ENCODE measurements around the gene ANKRD9.
A peak's percentile ranks its signal among the peaks of the same experiment; 100 is the strongest.

ANKRD9 gene

GRCh38 chr14:102498678-102499265 is 10.8 kb downstream of the ANKRD9 start:
- TF ChIP-seq CEBPB (IDR thresholded peaks at IDR 0.05) (no peak), CREB1 (IDR thresholded peaks at IDR 0.05; ENCODE audit: low read depth) (no peak), MAX (IDR thresholded peaks at IDR 0.05) (no peak), ZBTB7A (IDR thresholded peaks at IDR 0.05; ENCODE audit: low read depth) (no peak), TEAD4 (IDR thresholded peaks at IDR 0.05) (no peak), FOXM1 (IDR thresholded peaks at IDR 0.05; ENCODE audit: borderline replicate concordance, low read depth) (no peak), NFIC (IDR thresholded peaks at IDR 0.05) (no peak), EP300 (IDR thresholded peaks at IDR 0.05; ENCODE audit: borderline replicate concordance) (no peak), REST (IDR thresholded peaks at IDR 0.05; ENCODE audit: low read depth) (no peak), TCF12 (IDR thresholded peaks at IDR 0.05; ENCODE audit: low read depth) (no peak), YY1 (IDR thresholded peaks at IDR 0.05; ENCODE audit: low read depth) (no peak), EGR1 (IDR thresholded peaks at IDR 0.05) (no peak), TAF1 (IDR thresholded peaks at IDR 0.05; ENCODE audit: low read depth) (no peak), USF1 (IDR thresholded peaks at IDR 0.05) (no peak), RAD21 (IDR thresholded peaks at IDR 0.05; ENCODE audit: low read depth) (no peak)

- TF ChIP-seq CREB1 (IDR thresholded peaks at IDR 0.05; ENCODE audit: low read depth) (no peak), EP300 (IDR thresholded peaks at IDR 0.05; ENCODE audit: borderline replicate concordance) (no peak), RAD21 (IDR thresholded peaks at IDR 0.05; ENCODE audit: low read depth) (peak; percentile 54)
Measured at GRCh38 chr14:102497998-102498677, 11.4 kb downstream of the ANKRD9 start.

GRCh38 chr14:102496958-102497744 is 12.4 kb downstream of the ANKRD9 start:
- TF ChIP-seq FOXM1 (IDR thresholded peaks at IDR 0.05; ENCODE audit: borderline replicate concordance, low read depth) (no peak), TAF1 (IDR thresholded peaks at IDR 0.05; ENCODE audit: low read depth) (no peak), CREB1 (IDR thresholded peaks at IDR 0.05; ENCODE audit: low read depth) (no peak), MAX (IDR thresholded peaks at IDR 0.05) (no peak), EGR1 (IDR thresholded peaks at IDR 0.05) (no peak), ZBTB7A (IDR thresholded peaks at IDR 0.05; ENCODE audit: low read depth) (no peak), RAD21 (IDR thresholded peaks at IDR 0.05; ENCODE audit: low read depth) (no peak), CEBPB (IDR thresholded peaks at IDR 0.05) (no peak), NFIC (IDR thresholded peaks at IDR 0.05) (no peak), REST (IDR thresholded peaks at IDR 0.05; ENCODE audit: low read depth) (no peak), EP300 (IDR thresholded peaks at IDR 0.05; ENCODE audit: borderline replicate concordance) (no peak), USF1 (IDR thresholded peaks at IDR 0.05) (no peak), YY1 (IDR thresholded peaks at IDR 0.05; ENCODE audit: low read depth) (no peak)

GRCh38 chr14:102496331-102496691 is 13.3 kb downstream of the ANKRD9 start:
- TF ChIP-seq CEBPB (IDR thresholded peaks at IDR 0.05) (no peak), MAX (IDR thresholded peaks at IDR 0.05) (no peak), NFIC (IDR thresholded peaks at IDR 0.05) (no peak), RAD21 (IDR thresholded peaks at IDR 0.05; ENCODE audit: low read depth) (no peak), TEAD4 (IDR thresholded peaks at IDR 0.05) (no peak), ZBTB7A (IDR thresholded peaks at IDR 0.05; ENCODE audit: low read depth) (no peak), EGR1 (IDR thresholded peaks at IDR 0.05) (no peak), CREB1 (IDR thresholded peaks at IDR 0.05; ENCODE audit: low read depth) (no peak), EP300 (IDR thresholded peaks at IDR 0.05; ENCODE audit: borderline replicate concordance) (no peak), FOXM1 (IDR thresholded peaks at IDR 0.05; ENCODE audit: borderline replicate concordance, low read depth) (no peak), TCF12 (IDR thresholded peaks at IDR 0.05; ENCODE audit: low read depth) (no peak), TAF1 (IDR thresholded peaks at IDR 0.05; ENCODE audit: low read depth) (no peak)

All from Ishikawa (cell line).